HG03457 (cell line): ENCODE measurements around the gene IL19.

Source experiments
- ATAC-seq: cut with Tn5 transposase; IDR thresholded peaks from one replicate; pipeline ENCODE4 v1.9.1; 2021; ENCODE audit warnings: moderate number of reproducible peaks; ENCODE audit not compliant: unreplicated experiment

The IL19 gene

GRCh38 chr1:206770531-206771337 is at the start of gene IL19:
Gene IL19 (plus strand): TSS chr1:206770773. CDS start chr1:206836663, 65,890 bp downstream.
- no peak for ATAC-seq

GRCh38 chr1:206721454-206721853 is 49.1 kb upstream of the IL19 start:
- no peak for ATAC-seq

- no peak for ATAC-seq
Observed at GRCh38 chr1:206722751-206723461, 47.7 kb upstream of the IL19 start.

GRCh38 chr1:206723462-206723804 is 47.1 kb upstream of the IL19 start:
- no peak for ATAC-seq

GRCh38 chr1:206723805-206724472 is 46.6 kb upstream of the IL19 start:
- ATAC-seq: no peak

- ATAC-seq: no peak
Observed at GRCh38 chr1:206725109-206725963, 45.2 kb upstream of the IL19 start.

GRCh38 chr1:206727981-206728696 is 42.4 kb upstream of the IL19 start:
- no peak for ATAC-seq

- ATAC-seq: no peak
Observed at GRCh38 chr1:206728697-206728987, 41.9 kb upstream of the IL19 start.

- no peak for ATAC-seq
Observed at GRCh38 chr1:206729050-206729449, 41.5 kb upstream of the IL19 start.

- ATAC-seq: no peak
Observed at GRCh38 chr1:206729507-206729906, 41.1 kb upstream of the IL19 start.

- ATAC-seq: no peak
Observed at GRCh38 chr1:206732508-206732907, 38.1 kb upstream of the IL19 start.

GRCh38 chr1:206732992-206733391 is 37.6 kb upstream of the IL19 start:
- ATAC-seq: no peak

- ATAC-seq: no peak
Observed at GRCh38 chr1:206734499-206735142, 36.0 kb upstream of the IL19 start.

GRCh38 chr1:206735553-206736031 is 35.0 kb upstream of the IL19 start:
- ATAC-seq: no peak

GRCh38 chr1:206736878-206737728 is 33.5 kb upstream of the IL19 start:
- ATAC-seq: no peak

GRCh38 chr1:206737729-206738201 is 32.8 kb upstream of the IL19 start:
- no peak for ATAC-seq

GRCh38 chr1:206738370-206739366 is 31.9 kb upstream of the IL19 start:
- no peak for ATAC-seq
